Measurements from ENCODE around the gene INA.
"Not testable (repeated sequence)": the region's sequence is repeated elsewhere in the genome, so short reads cannot be mapped to it uniquely, and the experiment has no call there.

Gene INA

GRCh38 chr10:103276896-103277712, at the start of gene INA:
Gene INA (plus strand): TSS chr10:103277138. CDS start chr10:103277212, 74 bp downstream.
- no peak for DNase-seq (ENCODE audit: low read depth)

- no peak for DNase-seq (ENCODE audit: low read depth)
Observed at GRCh38 chr10:103227416-103227815, 49.5 kb upstream of the INA start.

- no peak for DNase-seq (ENCODE audit: low read depth)
Observed at GRCh38 chr10:103231047-103231551, 45.8 kb upstream of the INA start.

- no peak for DNase-seq (ENCODE audit: low read depth)
Observed at GRCh38 chr10:103232131-103232673, 44.7 kb upstream of the INA start.

GRCh38 chr10:103232772-103233488, 44.0 kb upstream of the INA start:
- no peak for DNase-seq (ENCODE audit: low read depth)

- DNase-seq (ENCODE audit: low read depth): no peak
Observed at GRCh38 chr10:103235775-103236174, 41.2 kb upstream of the INA start.

GRCh38 chr10:103238506-103239252, 38.3 kb upstream of the INA start:
- DNase-seq (ENCODE audit: low read depth): no peak

- no peak for DNase-seq (ENCODE audit: low read depth)
Observed at GRCh38 chr10:103241262-103242011, 35.5 kb upstream of the INA start.

GRCh38 chr10:103244666-103245271, 32.2 kb upstream of the INA start:
- DNase-seq (ENCODE audit: low read depth): peak; percentile 26

GRCh38 chr10:103245587-103245986, 31.4 kb upstream of the INA start, which contains the start of gene RPEL1:
Gene RPEL1 (plus strand): TSS chr10:103245887. CDS start chr10:103245997, 110 bp downstream.
- not testable (repeated sequence) for DNase-seq (ENCODE audit: low read depth)

- no peak for DNase-seq (ENCODE audit: low read depth)
Observed at GRCh38 chr10:103246324-103246723, 30.6 kb upstream of the INA start.

GRCh38 chr10:103254113-103254512, 22.8 kb upstream of the INA start:
- DNase-seq (ENCODE audit: low read depth): no peak

GRCh38 chr10:103254538-103255325, 22.2 kb upstream of the INA start:
- DNase-seq (ENCODE audit: low read depth): no peak

GRCh38 chr10:103256613-103257012, 20.3 kb upstream of the INA start:
- DNase-seq (ENCODE audit: low read depth): no peak

GRCh38 chr10:103257812-103258211, 19.1 kb upstream of the INA start:
- no peak for DNase-seq (ENCODE audit: low read depth)

GRCh38 chr10:103258928-103259327, 18.0 kb upstream of the INA start:
- not testable (repeated sequence) for DNase-seq (ENCODE audit: low read depth)

- no peak for DNase-seq (ENCODE audit: low read depth)
Observed at GRCh38 chr10:103259989-103260388, 16.9 kb upstream of the INA start.

GRCh38 chr10:103262229-103262628, 14.7 kb upstream of the INA start:
- DNase-seq (ENCODE audit: low read depth): no peak

GRCh38 chr10:103265717-103266329, 11.1 kb upstream of the INA start:
- DNase-seq (ENCODE audit: low read depth): no peak

- DNase-seq (ENCODE audit: low read depth): no peak
Observed at GRCh38 chr10:103273041-103273441, 3.9 kb upstream of the INA start.
